HEK293 (cell line): Measurements from ENCODE around the gene ADCY1.

Experiments used
- CTCF ChIA-PET: fragments of 350-600 bp; formaldehyde crosslinking; extraction: SDS; loops from one replicate; lab custom pipeline; 2021; ENCODE audit warnings: antibody characterized with exemption; lab: Yijun Ruan, JAX
- POLR2A ChIA-PET: fragments of 300-600 bp; formaldehyde crosslinking; extraction: SDS; loops from one replicate; lab custom pipeline; 2020; ENCODE audit warnings: antibody characterized with exemption, inconsistent platforms; lab: Yijun Ruan, JAX
- H3K27ac ChIP-seq: fragments of 200-500 bp; sonication (Bioruptor generic); 2 replicates; pipeline ENCODE4 v1.5.1; 2014; ENCODE audit warnings: low read depth, low read length, control low read depth, inconsistent platforms; ENCODE audit errors: extremely low read depth
- H3K36me3 ChIP-seq, 2 experiments: fragments of 200-500 bp in 1 of 2; sonication (Bioruptor generic) in 1 of 2; 1 replicate in 1 of 2; 2 replicates in 1 of 2; pipeline ENCODE4 v1.5.1; 2014 to 2017; ENCODE audit warnings: inconsistent platforms in 2 of 2, low read length in 2 of 2; ENCODE audit not compliant: control insufficient read depth in 2 of 2, insufficient read depth in 1 of 2
- H3K4me1 ChIP-seq: fragments of 200-500 bp; sonication (Bioruptor generic); 2 replicates; pipeline ENCODE4 v1.5.1; 2014; ENCODE audit warnings: mild to moderate bottlenecking, low read length, inconsistent platforms; ENCODE audit not compliant: control insufficient read depth, insufficient read depth
- H3K4me3 ChIP-seq: 2 replicates; pipeline ENCODE4 v1.5.1; 2011; ENCODE audit warnings: low read depth, mild to moderate bottlenecking, control low read depth, low read length, moderate library complexity
- H3K9me3 ChIP-seq: fragments of 200-500 bp; sonication (Bioruptor generic); 2 replicates; pipeline ENCODE4 v1.5.1; 2014; ENCODE audit warnings: low read depth, low read length, inconsistent platforms; ENCODE audit not compliant: control insufficient read depth, insufficient read depth
- GLIS1 ChIP-seq: fragments of 450-650 bp; formaldehyde crosslinking; IDR thresholded peaks from 2 replicates; pipeline ENCODE4 v1.5.1; 2016; ENCODE audit warnings: missing biosample characterization, missing genetic modification characterization
- KLF16 ChIP-seq: fragments of 450-650 bp; formaldehyde crosslinking; IDR thresholded peaks from 2 replicates; pipeline ENCODE4 v1.5.1; 2017; ENCODE audit warnings: missing biosample characterization, missing genetic modification characterization
- SALL2 ChIP-seq: fragments of 450-650 bp; formaldehyde crosslinking; IDR thresholded peaks from 2 replicates; pipeline ENCODE4 v1.5.0; 2017; ENCODE audit warnings: missing biosample characterization, mild to moderate bottlenecking, missing genetic modification characterization, borderline replicate concordance
- TRIM28 ChIP-seq: IDR thresholded peaks from 2 replicates; pipeline ENCODE4 v1.6.1; 2011; ENCODE audit warnings: low read length, control low read depth, borderline replicate concordance
- ZBTB7A ChIP-seq: fragments of 450-650 bp; formaldehyde crosslinking; IDR thresholded peaks from 2 replicates; pipeline ENCODE4 v1.5.1; 2016; ENCODE audit warnings: low read depth, missing biosample characterization, missing genetic modification characterization
- ZFP37 ChIP-seq: fragments of 450-650 bp; formaldehyde crosslinking; IDR thresholded peaks from 2 replicates; pipeline ENCODE4 v1.5.1; 2016; ENCODE audit warnings: missing biosample characterization, missing genetic modification characterization
- ZNF10 ChIP-seq: fragments of 450-650 bp; formaldehyde crosslinking; IDR thresholded peaks from 2 replicates; pipeline ENCODE4 v1.5.1; 2017; ENCODE audit warnings: missing biosample characterization, missing genetic modification characterization
- ZNF138 ChIP-seq: fragments of 450-650 bp; formaldehyde crosslinking; IDR thresholded peaks from 2 replicates; pipeline ENCODE4 v1.5.1; 2016; ENCODE audit warnings: missing biosample characterization, missing genetic modification characterization, borderline replicate concordance
- ZNF146 ChIP-seq: fragments of 450-650 bp; formaldehyde crosslinking; IDR thresholded peaks from 2 replicates; pipeline ENCODE4 v1.5.1; 2016; ENCODE audit warnings: missing biosample characterization, missing genetic modification characterization
- ZNF23 ChIP-seq: fragments of 450-650 bp; formaldehyde crosslinking; IDR thresholded peaks from 2 replicates; pipeline ENCODE4 v1.5.1; 2016; ENCODE audit warnings: missing biosample characterization, missing genetic modification characterization, borderline replicate concordance
- ZNF248 ChIP-seq: fragments of 450-650 bp; formaldehyde crosslinking; IDR thresholded peaks from 2 replicates; pipeline ENCODE4 v1.5.1; 2017; ENCODE audit warnings: missing biosample characterization, missing genetic modification characterization
- ZNF266 ChIP-seq: fragments of 450-650 bp; formaldehyde crosslinking; IDR thresholded peaks from 2 replicates; pipeline ENCODE4 v1.5.1; 2016; ENCODE audit warnings: missing biosample characterization, missing genetic modification characterization, low read depth
- ZNF274 ChIP-seq, 2 experiments: fragments of 200-500 bp in 1 of 2; fragments of 450-650 bp in 1 of 2; sonication (Bioruptor generic) in 1 of 2; formaldehyde crosslinking in 1 of 2; IDR thresholded peaks; 2 replicates each; pipeline versions ENCODE4 v1.5.1 to v1.6.1; 2014 to 2016; ENCODE audit warnings: borderline replicate concordance in 1 of 2, inconsistent platforms in 1 of 2, low read length in 1 of 2, missing biosample characterization in 1 of 2, missing genetic modification characterization in 1 of 2
- ZNF366 ChIP-seq: fragments of 450-650 bp; formaldehyde crosslinking; conservative IDR thresholded peaks from 2 replicates; pipeline ENCODE4 v1.5.1; 2016; ENCODE audit warnings: missing biosample characterization, missing genetic modification characterization
- ZNF548 ChIP-seq: fragments of 450-650 bp; formaldehyde crosslinking; IDR thresholded peaks from 2 replicates; pipeline ENCODE4 v1.5.1; 2016; ENCODE audit warnings: missing biosample characterization, missing genetic modification characterization
- ZNF571 ChIP-seq: fragments of 450-650 bp; formaldehyde crosslinking; IDR thresholded peaks from 2 replicates; pipeline ENCODE4 v1.5.0; 2017; ENCODE audit warnings: missing biosample characterization, missing genetic modification characterization
- ZNF600 ChIP-seq: fragments of 450-650 bp; formaldehyde crosslinking; IDR thresholded peaks from 2 replicates; pipeline ENCODE4 v1.5.1; 2016; ENCODE audit warnings: missing biosample characterization, missing genetic modification characterization
- ZNF621 ChIP-seq: fragments of 450-650 bp; formaldehyde crosslinking; IDR thresholded peaks from 2 replicates; pipeline ENCODE4 v1.5.1; 2017; ENCODE audit warnings: missing biosample characterization, missing genetic modification characterization
- ZNF626 ChIP-seq: fragments of 450-650 bp; sonication (Bioruptor Pico); formaldehyde crosslinking; IDR thresholded peaks from 2 replicates; pipeline ENCODE4 v1.5.1; 2018; ENCODE audit warnings: missing biosample characterization, missing genetic modification characterization, inconsistent platforms
- ZNF707 ChIP-seq: fragments of 450-650 bp; formaldehyde crosslinking; IDR thresholded peaks from 2 replicates; pipeline ENCODE4 v1.5.1; 2016; ENCODE audit warnings: missing biosample characterization, missing genetic modification characterization
- ZNF747 ChIP-seq: fragments of 450-650 bp; formaldehyde crosslinking; IDR thresholded peaks from 2 replicates; pipeline ENCODE4 v1.5.1; 2016; ENCODE audit warnings: missing biosample characterization, missing genetic modification characterization
- ZNF76 ChIP-seq: fragments of 450-650 bp; formaldehyde crosslinking; IDR thresholded peaks from 2 replicates; pipeline ENCODE4; 2016; ENCODE audit warnings: low read depth, missing biosample characterization, missing genetic modification characterization, borderline replicate concordance
- ZNF776 ChIP-seq: fragments of 450-650 bp; formaldehyde crosslinking; IDR thresholded peaks from 2 replicates; pipeline ENCODE4 v1.5.0; 2017; ENCODE audit warnings: missing biosample characterization, missing genetic modification characterization, borderline replicate concordance
- ZNF777 ChIP-seq: fragments of 450-650 bp; formaldehyde crosslinking; IDR thresholded peaks from 2 replicates; pipeline ENCODE4 v1.5.1; 2017; ENCODE audit warnings: missing biosample characterization, missing genetic modification characterization, borderline replicate concordance
- TF ChIP-seq, protein P1 (sequence below): fragments of 450-650 bp; formaldehyde crosslinking; IDR thresholded peaks from 2 replicates; pipeline ENCODE4; 2016; ENCODE audit warnings: missing biosample characterization, missing genetic modification characterization

ADCY1 gene

DNA sequence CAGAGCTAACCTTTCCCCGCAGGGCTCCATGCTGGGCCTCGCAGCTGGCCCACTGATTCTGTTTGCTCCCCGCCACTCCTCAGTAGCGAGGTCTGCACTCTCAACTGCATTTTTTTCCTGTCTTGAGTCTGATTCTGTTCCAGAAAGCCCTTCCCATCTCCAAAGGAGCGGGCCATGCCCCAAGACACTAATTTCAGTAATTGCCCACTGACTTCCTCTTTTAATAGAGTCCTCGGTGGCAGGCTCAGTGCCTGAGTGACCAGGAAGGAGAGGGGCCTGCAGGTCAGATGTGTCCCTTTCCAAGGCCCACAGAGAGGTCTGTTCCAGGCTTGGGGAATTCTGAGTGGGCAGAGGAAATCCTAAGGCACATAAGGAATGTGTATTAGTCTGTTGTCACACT, 77.4 kb downstream of the ADCY1 start:
- no peaks in the 10 kb centered on the region for H3K9me3 ChIP-seq
- POLR2A ChIA-PET, result no interaction called here
- H3K4me3 ChIP-seq, result no peak overlapping the region
- H3K4me1 ChIP-seq, result no peaks in the 10 kb centered on the region
- H3K36me3 ChIP-seq, result peaks cover 0 to 4% of the 10 kb centered on the region in 2 experiments; a peak in 1 of 3 replicates
- TF ChIP-seq ZNF266 (tag by site-specific recombination), result no peak
- no peak for TF ChIP-seq ZNF138 (tag by site-specific recombination)
- TF ChIP-seq ZNF366, result no peak
- TF ChIP-seq ZNF571, result no peak
- TF ChIP-seq ZNF548 (tag by site-specific recombination), result no peak
- TF ChIP-seq, all 188 proteins: peak for 0
- H3K27ac ChIP-seq, result no peak overlapping the region
- CTCF ChIA-PET, result no interaction called here

DNA sequence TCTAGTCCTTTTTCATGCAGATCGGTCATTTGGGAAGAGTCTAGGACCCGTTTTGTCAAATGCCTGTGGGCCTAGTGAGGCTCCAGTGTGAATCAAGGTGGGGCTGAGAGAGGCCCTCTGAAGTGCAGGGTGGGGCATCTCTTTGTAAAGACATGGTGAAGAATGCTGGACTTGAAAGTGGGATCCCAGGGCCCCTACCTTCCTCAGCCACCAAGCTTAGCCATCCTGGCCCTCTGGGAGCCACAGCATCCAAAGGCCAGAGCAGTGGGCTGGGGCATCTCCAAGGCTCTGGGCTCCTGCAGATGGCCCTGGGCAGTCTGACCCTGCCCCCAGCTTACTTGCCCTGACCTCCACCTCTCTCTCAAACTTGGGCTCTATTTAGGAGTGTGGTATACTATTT, 78.5 kb downstream of the ADCY1 start:
- no peaks in the 10 kb centered on the region for H3K4me1 ChIP-seq
- no peak overlapping the region for H3K27ac ChIP-seq
- no peak for TF ChIP-seq ZNF76 (tag by site-specific recombination)
- TF ChIP-seq ZNF23, result no peak
- TF ChIP-seq KLF16 (tag by site-specific recombination), result no peak
- TF ChIP-seq ZNF146 (tag by site-specific recombination), result no peak
- ChIA-PET CTCF (no interaction called here), POLR2A (no interaction called here)
- peaks cover 0 to 4% of the 10 kb centered on the region in 2 experiments; a peak in 1 of 3 replicates for H3K36me3 ChIP-seq
- H3K9me3 ChIP-seq, result no peaks in the 10 kb centered on the region
- H3K4me3 ChIP-seq, result no peak overlapping the region

DNA sequence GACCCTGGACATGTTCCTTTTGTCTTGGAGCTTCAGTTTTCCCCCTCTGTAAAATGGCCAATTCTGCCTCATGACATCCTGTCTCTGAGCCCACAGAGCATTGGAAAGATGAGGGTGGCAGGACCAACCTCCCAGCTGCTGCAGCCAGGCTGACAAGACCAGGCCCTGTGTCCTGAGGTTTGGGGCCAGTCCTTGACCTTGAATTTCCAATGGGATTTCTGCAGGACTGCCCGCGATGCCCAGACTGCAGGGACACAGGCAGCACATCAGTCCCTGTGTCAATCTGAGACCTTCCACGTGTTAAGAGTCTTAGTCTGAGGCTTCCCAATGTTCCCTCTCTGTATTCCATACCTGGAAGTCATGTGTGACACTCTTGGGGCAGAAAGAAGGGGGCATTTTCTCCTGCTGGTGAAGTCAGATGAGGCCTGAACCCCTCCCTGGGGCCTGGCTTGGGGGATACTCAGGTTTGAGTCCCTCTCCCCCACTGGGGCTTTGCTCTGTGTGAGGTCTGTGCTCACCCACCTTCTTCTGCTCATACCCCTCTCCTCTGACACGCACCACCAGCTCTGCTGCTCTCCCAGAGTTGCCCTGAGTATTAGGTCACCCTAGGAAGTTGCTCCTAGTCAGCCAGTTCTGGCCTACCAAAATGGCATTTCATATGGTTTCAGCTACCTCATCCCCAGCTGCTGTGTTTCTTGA, 79.2 kb downstream of the ADCY1 start:
- Histone ChIP-seq H3K4me1 (no peaks in the 10 kb centered on the region), H3K36me3 (peaks cover 0 to 4% of the 10 kb centered on the region in 2 experiments; a peak in 1 of 3 replicates), H3K27ac (no peak overlapping the region), H3K4me3 (no peak overlapping the region), H3K9me3 (no peaks in the 10 kb centered on the region)
- ChIA-PET CTCF (no interaction called here), POLR2A (no interaction called here)
- peak; percentile 18; the same call in 1 of the 2 replicates for TF ChIP-seq GLIS1 (tag by site-specific recombination)
- no peak for TF ChIP-seq ZNF248 (tag by site-specific recombination)

DNA sequence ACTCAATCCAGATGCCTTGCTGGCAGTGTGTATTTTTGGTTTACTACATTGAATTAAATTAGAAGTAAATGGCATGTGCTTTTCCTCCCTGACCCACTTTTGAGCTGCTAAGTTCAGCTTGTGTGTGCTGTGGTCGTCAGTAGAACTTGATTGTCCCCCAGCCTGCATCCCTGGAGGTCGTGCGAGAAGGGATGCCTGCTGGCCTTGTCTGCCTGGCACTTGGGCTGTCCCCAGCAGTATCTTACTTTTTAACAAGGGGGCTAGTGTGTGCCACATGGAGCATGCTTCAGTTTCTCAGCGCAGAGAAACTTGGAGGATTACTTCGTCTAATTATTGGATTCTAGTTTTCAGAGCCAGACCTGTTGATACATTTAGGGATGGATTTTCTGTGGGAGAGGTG, 80.2 kb downstream of the ADCY1 start:
- no peak overlapping the region for H3K27ac ChIP-seq
- CTCF ChIA-PET, result interaction anchor here (0.6 kb wide), 1 partner anchor 16 kb away, joined by 4 read pairs; no protein-coding TSS in a partner anchor
- H3K36me3 ChIP-seq, result peaks cover 0 to 4% of the 10 kb centered on the region in 2 experiments; a peak in 1 of 3 replicates
- no peaks in the 10 kb centered on the region for H3K9me3 ChIP-seq
- no peaks in the 10 kb centered on the region for H3K4me1 ChIP-seq
- POLR2A ChIA-PET, result no interaction called here
- no peak overlapping the region for H3K4me3 ChIP-seq
- TF ChIP-seq SALL2 (tag by site-specific recombination), result no peak
- TF ChIP-seq ZNF10 (tag by site-specific recombination), result no peak
- TF ChIP-seq ZFP37 (tag by site-specific recombination), result no peak
- TF ChIP-seq, protein P1, sequence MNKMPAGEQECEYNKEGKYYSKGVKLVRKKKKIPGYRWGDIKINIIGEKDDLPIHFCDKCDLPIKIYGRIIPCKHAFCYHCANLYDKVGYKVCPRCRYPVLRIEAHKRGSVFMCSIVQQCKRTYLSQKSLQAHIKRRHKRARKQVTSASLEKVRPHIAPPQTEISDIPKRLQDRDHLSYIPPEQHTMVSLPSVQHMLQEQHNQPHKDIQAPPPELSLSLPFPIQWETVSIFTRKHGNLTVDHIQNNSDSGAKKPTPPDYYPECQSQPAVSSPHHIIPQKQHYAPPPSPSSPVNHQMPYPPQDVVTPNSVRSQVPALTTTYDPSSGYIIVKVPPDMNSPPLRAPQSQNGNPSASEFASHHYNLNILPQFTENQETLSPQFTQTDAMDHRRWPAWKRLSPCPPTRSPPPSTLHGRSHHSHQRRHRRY (tag by site-specific recombination), result no peak
- TF ChIP-seq ZNF274 (IDR thresholded peaks at IDR 0.05; ENCODE audit: low read length), result no peak
- TF ChIP-seq ZNF274 (tag by site-specific recombination; IDR thresholded peaks at IDR 0.05; ENCODE audit: borderline replicate concordance), result no peak
- TF ChIP-seq TRIM28, result no peak
- TF ChIP-seq ZNF621 (tag by site-specific recombination), result no peak
- TF ChIP-seq ZNF707 (tag by site-specific recombination), result no peak
- TF ChIP-seq ZNF548 (tag by site-specific recombination), result no peak
- TF ChIP-seq ZNF776 (tag by site-specific recombination), result no peak
- no peak for TF ChIP-seq ZBTB7A (tag by site-specific recombination)
- no peak for TF ChIP-seq ZNF76 (tag by site-specific recombination)
- TF ChIP-seq ZNF747 (tag by site-specific recombination), result no peak
- TF ChIP-seq ZNF600 (tag by site-specific recombination), result no peak
- no peak for TF ChIP-seq ZNF626 (tag by site-specific recombination)
- TF ChIP-seq ZNF777, result no peak
